IPS DF 6.9 (cell line): ENCODE results near the gene DR1.
"Not testable (repeated sequence)": the region's sequence is repeated elsewhere in the genome, so short reads cannot be mapped to it uniquely, and the experiment has no call there.

Experiments
- DNase-seq: peaks from one replicate; pipeline ENCODE4 v3.0.0-alpha.2; 2013; ENCODE audit warnings: low read depth, low spot score
- H3K27ac ChIP-seq: one replicate; pipeline ENCODE4 v1.5.1; 2013; ENCODE audit warnings: low read length, control low read depth
- H3K27me3 ChIP-seq: 2 replicates; pipeline ENCODE4 v1.6.1; 2013; ENCODE audit warnings: mild to moderate bottlenecking, low read length; ENCODE audit not compliant: control insufficient read depth, insufficient read depth
- H3K36me3 ChIP-seq: 2 replicates; pipeline ENCODE4 v1.6.1; 2013; ENCODE audit warnings: low read length; ENCODE audit not compliant: control insufficient read depth, insufficient read depth
- H3K4me1 ChIP-seq: 2 replicates; pipeline ENCODE4 v1.6.1; 2013; ENCODE audit warnings: low read length; ENCODE audit not compliant: control insufficient read depth, insufficient read depth
- H3K4me3 ChIP-seq: 2 replicates; pipeline ENCODE4 v1.5.1; 2013; ENCODE audit warnings: mild to moderate bottlenecking, low read length
- H3K9me3 ChIP-seq: 2 replicates; pipeline ENCODE4 v1.6.1; 2013; ENCODE audit warnings: low read length, inconsistent platforms; ENCODE audit not compliant: control insufficient read depth, insufficient read depth
- WGBS: extraction: QIAGEN DNeasy Blood & Tissue Kit; methylation state at CpG from one replicate; pipeline ENCODE4 v1.1.7; 2013; ENCODE audit warnings: mixed read lengths, missing lambda C conversion rate; ENCODE audit not compliant: insufficient read length, insufficient coverage; 5-methylcytosine and 5-hydroxymethylcytosine counted together

The DR1 gene

GRCh38 chr1:93386268-93386667 lies 40.6 kb downstream of the DR1 start:
- not testable (repeated sequence) for H3K27ac ChIP-seq

GRCh38 chr1:93394514-93394913 lies 48.8 kb downstream of the DR1 start:
- Histone ChIP-seq H3K27me3 (no peaks in the 10 kb centered on the region), H3K27ac (no peak overlapping the region), H3K4me1 (no peaks in the 10 kb centered on the region), H3K9me3 (no peaks in the 10 kb centered on the region), H3K4me3 (no peak overlapping the region), H3K36me3 (no peaks in the 10 kb centered on the region)
- no peak for DNase-seq
- 100% methylated on average over 1 of the region's 2 CpGs for WGBS

More at GRCh38 chr1:93386268-93386667, 40.6 kb downstream of the DR1 start:
- H3K4me1 ChIP-seq, H3K36me3 ChIP-seq, H3K9me3 ChIP-seq, DNase-seq, H3K27me3 ChIP-seq, H3K4me3 ChIP-seq: not testable (repeated sequence)
- WGBS: no CpG with 5 or more reads among the region's 7 CpGs

- Histone ChIP-seq H3K27ac (no peak overlapping the region), H3K4me3 (no peak overlapping the region), H3K27me3 (no peaks in the 10 kb centered on the region), H3K36me3 (no peaks in the 10 kb centered on the region), H3K9me3 (no peaks in the 10 kb centered on the region), H3K4me1 (no peaks in the 10 kb centered on the region)
- no CpG with 5 or more reads among the region's 1 CpG for WGBS
- no peak for DNase-seq
Observed at GRCh38 chr1:93395195-93395594, 49.5 kb downstream of the DR1 start.

- no peak overlapping the region for H3K4me3 ChIP-seq
- H3K36me3 ChIP-seq: no peaks in the 10 kb centered on the region
- no peaks in the 10 kb centered on the region for H3K4me1 ChIP-seq
- H3K27ac ChIP-seq: no peak overlapping the region
- no peaks in the 10 kb centered on the region for H3K9me3 ChIP-seq
- DNase-seq: no peak
- no peaks in the 10 kb centered on the region for H3K27me3 ChIP-seq
Observed at GRCh38 chr1:93399781-93400180, 54.1 kb downstream of the DR1 start.

GRCh38 chr1:93408203-93408602 lies 62.5 kb downstream of the DR1 start:
- Histone ChIP-seq H3K9me3 (peaks cover 7% of the 10 kb centered on the region), H3K4me3 (no peak overlapping the region), H3K27ac (no peak overlapping the region), H3K36me3 (peaks cover 2% of the 10 kb centered on the region; the same call in 1 of the 2 replicates), H3K27me3 (0 out of 2 replicates have a peak, but pooled peaks cover 1% of the 10 kb centered on the region), H3K4me1 (peaks cover 4% of the 10 kb centered on the region; the same call in 1 of the 2 replicates)
- DNase-seq: no peak
- WGBS: no CpG with 5 or more reads among the region's 4 CpGs

GRCh38 chr1:93411000-93411399 lies 65.3 kb downstream of the DR1 start:
- no peak overlapping the region for H3K27ac ChIP-seq
- H3K4me1 ChIP-seq: peaks cover 4% of the 10 kb centered on the region; the same call in 1 of the 2 replicates
- H3K27me3 ChIP-seq: 0 out of 2 replicates have a peak, but pooled peaks cover 1% of the 10 kb centered on the region
- peaks cover 2% of the 10 kb centered on the region; the same call in 1 of the 2 replicates for H3K36me3 ChIP-seq
- peak; percentile 43 for DNase-seq
- H3K4me3 ChIP-seq: no peak overlapping the region
- peaks cover 7% of the 10 kb centered on the region for H3K9me3 ChIP-seq
- no CpG with 5 or more reads among the region's 2 CpGs for WGBS

- Histone ChIP-seq H3K4me1 (peaks cover 4% of the 10 kb centered on the region; the same call in 1 of the 2 replicates), H3K9me3 (no peaks in the 10 kb centered on the region), H3K4me3 (no peak overlapping the region), H3K27ac (no peak overlapping the region), H3K36me3 (no peaks in the 10 kb centered on the region), H3K27me3 (0 out of 2 replicates have a peak, but pooled peaks cover under 1% of the 10 kb centered on the region)
- DNase-seq: no peak
- no CpG with 5 or more reads among the region's 3 CpGs for WGBS
Observed at GRCh38 chr1:93414749-93415148, 69.0 kb downstream of the DR1 start.

GRCh38 chr1:93415296-93415695 lies 69.6 kb downstream of the DR1 start:
- WGBS: no CpG with 5 or more reads among the region's 3 CpGs
- no peaks in the 10 kb centered on the region for H3K36me3 ChIP-seq
- no peak for DNase-seq
- no peak overlapping the region for H3K27ac ChIP-seq
- no peaks in the 10 kb centered on the region for H3K9me3 ChIP-seq
- H3K4me1 ChIP-seq: peaks cover 4% of the 10 kb centered on the region; the same call in 1 of the 2 replicates
- H3K27me3 ChIP-seq: no peaks in the 10 kb centered on the region
- H3K4me3 ChIP-seq: no peak overlapping the region

GRCh38 chr1:93416183-93416582 lies 70.5 kb downstream of the DR1 start:
- WGBS: no CpG with 5 or more reads among the region's 2 CpGs
- H3K36me3 ChIP-seq: no peaks in the 10 kb centered on the region
- no peak for DNase-seq

More at GRCh38 chr1:93416183-93416582, 70.5 kb downstream of the DR1 start:
- Histone ChIP-seq H3K27ac (no peak overlapping the region), H3K4me3 (no peak overlapping the region), H3K27me3 (no peaks in the 10 kb centered on the region), H3K9me3 (no peaks in the 10 kb centered on the region), H3K4me1 (peaks cover 4% of the 10 kb centered on the region; the same call in 1 of the 2 replicates)
